ENCODE measurements around the gene CDH13. TPM values are rescaled to one million over a fixed set of nuclear protein-coding genes. Genes with fewer than 3 reads are reported as not detected.

CDH13 gene
- total and polyA plus RNA-seq, 7 donors, result 6.1 to 30.7 (median 22.8) TPM

GRCh38 chr16:83356986-83357385 is 730.2 kb downstream of the CDH13 start:
- TF ChIP-seq, protein P1, sequence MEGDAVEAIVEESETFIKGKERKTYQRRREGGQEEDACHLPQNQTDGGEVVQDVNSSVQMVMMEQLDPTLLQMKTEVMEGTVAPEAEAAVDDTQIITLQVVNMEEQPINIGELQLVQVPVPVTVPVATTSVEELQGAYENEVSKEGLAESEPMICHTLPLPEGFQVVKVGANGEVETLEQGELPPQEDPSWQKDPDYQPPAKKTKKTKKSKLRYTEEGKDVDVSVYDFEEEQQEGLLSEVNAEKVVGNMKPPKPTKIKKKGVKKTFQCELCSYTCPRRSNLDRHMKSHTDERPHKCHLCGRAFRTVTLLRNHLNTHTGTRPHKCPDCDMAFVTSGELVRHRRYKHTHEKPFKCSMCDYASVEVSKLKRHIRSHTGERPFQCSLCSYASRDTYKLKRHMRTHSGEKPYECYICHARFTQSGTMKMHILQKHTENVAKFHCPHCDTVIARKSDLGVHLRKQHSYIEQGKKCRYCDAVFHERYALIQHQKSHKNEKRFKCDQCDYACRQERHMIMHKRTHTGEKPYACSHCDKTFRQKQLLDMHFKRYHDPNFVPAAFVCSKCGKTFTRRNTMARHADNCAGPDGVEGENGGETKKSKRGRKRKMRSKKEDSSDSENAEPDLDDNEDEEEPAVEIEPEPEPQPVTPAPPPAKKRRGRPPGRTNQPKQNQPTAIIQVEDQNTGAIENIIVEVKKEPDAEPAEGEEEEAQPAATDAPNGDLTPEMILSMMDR (IDR thresholded peaks at IDR 0.05), result no peak
- Histone ChIP-seq H3K9me3 (no peaks in the 10 kb centered on the region), H3K4me3 (no peak overlapping the region), H3K36me3 (ENCODE audit: insufficient read depth in 1 of 2, low read depth in 1 of 2) (no peaks in the 10 kb centered on the region), H3K27ac (no peak overlapping the region), H3K4me1 (peaks cover 14% of the 10 kb centered on the region), H3K27me3 (ENCODE audit: insufficient read depth in 3 of 3, low read length in 2 of 3) (no peaks in the 10 kb centered on the region)
- WGBS, 3 donors, result 87 to 92% (median 89%) methylated on average over 4 of the region's 4 CpGs
- intact Hi-C loops (cut with DNase I), result loop anchor here in 1 of 2 donors (10.0 kb wide), 1 partner anchor 732 kb away; the partner anchor contains the start of gene CDH13
- DNase-seq, result no peak
- ATAC-seq, result no peak

GRCh38 chr16:83363521-83363920 is 736.8 kb downstream of the CDH13 start:
- WGBS, 3 donors, result 55 to 77% (median 65%) methylated on average over 4 of the region's 4 CpGs
- Histone ChIP-seq H3K36me3 (ENCODE audit: insufficient read depth in 1 of 2, low read depth in 1 of 2) (no peaks in the 10 kb centered on the region), H3K27me3 (ENCODE audit: insufficient read depth in 3 of 3, low read length in 2 of 3) (no peaks in the 10 kb centered on the region), H3K4me1 (no peaks in the 10 kb centered on the region), H3K4me3 (no peak overlapping the region), H3K27ac (no peak overlapping the region), H3K9me3 (no peaks in the 10 kb centered on the region)
- ATAC-seq (no peak), DNase-seq (no peak)
- TF ChIP-seq, protein P1 (IDR thresholded peaks at IDR 0.05), result no peak
- intact Hi-C loops (cut with DNase I), result no loop called here

- Histone ChIP-seq H3K27ac (no peak overlapping the region), H3K36me3 (ENCODE audit: insufficient read depth in 1 of 2, low read depth in 1 of 2) (no peaks in the 10 kb centered on the region), H3K9me3 (no peaks in the 10 kb centered on the region), H3K4me1 (no peaks in the 10 kb centered on the region), H3K27me3 (ENCODE audit: insufficient read depth in 3 of 3, low read length in 2 of 3) (no peaks in the 10 kb centered on the region), H3K4me3 (no peak overlapping the region)
- intact Hi-C loops (cut with DNase I), result no loop called here
- TF ChIP-seq, protein P1 (IDR thresholded peaks at IDR 0.05), result no peak
- DNase-seq (no peak), ATAC-seq (no peak)
- 74 to 83% (median 76%) methylated on average over 3 of the region's 3 CpGs for WGBS, 3 donors
These were observed 738.4 kb downstream of the CDH13 start for GRCh38 chr16:83365166-83365565.

DNA sequence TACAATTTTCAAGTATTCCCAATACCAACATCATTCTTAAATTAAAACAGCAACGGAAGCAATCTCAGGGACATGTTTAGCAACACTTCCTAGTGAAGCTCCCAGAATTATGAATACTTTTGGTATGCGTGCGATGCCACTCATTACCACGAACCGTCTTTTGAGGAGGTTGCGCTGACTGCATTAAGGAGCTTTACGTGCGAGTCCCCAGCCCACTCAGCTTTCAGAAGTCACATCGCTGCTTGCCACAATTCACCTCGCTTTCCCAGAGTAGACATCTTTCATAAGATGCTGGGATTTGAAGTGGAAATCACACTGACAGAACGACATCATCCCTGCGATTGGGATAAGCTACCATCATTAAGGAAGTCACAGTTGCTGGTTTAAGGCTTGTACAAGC is 739.5 kb downstream of the CDH13 start:
- intact Hi-C loops (cut with DNase I), result no loop called here
- no peaks in the 10 kb centered on the region for H3K4me1 ChIP-seq
- ATAC-seq (no peak), DNase-seq (no peak)
- H3K36me3 ChIP-seq (ENCODE audit: insufficient read depth in 1 of 2, low read depth in 1 of 2), result no peaks in the 10 kb centered on the region
- TF ChIP-seq, protein P1 (IDR thresholded peaks at IDR 0.05), result no peak
- no peaks in the 10 kb centered on the region for H3K9me3 ChIP-seq
- H3K27me3 ChIP-seq (ENCODE audit: insufficient read depth in 3 of 3, low read length in 2 of 3), result no peaks in the 10 kb centered on the region
- WGBS, 3 donors, result 93 to 95% (median 94%) methylated on average over 12 of the region's 12 CpGs
- no peak overlapping the region for H3K27ac ChIP-seq
- H3K4me3 ChIP-seq, result no peak overlapping the region

GRCh38 chr16:83374979-83375378 is 748.2 kb downstream of the CDH13 start:
- ATAC-seq (no peak), DNase-seq (no peak)
- Histone ChIP-seq H3K27ac (no peak overlapping the region), H3K27me3 (ENCODE audit: insufficient read depth in 3 of 3, low read length in 2 of 3) (no peaks in the 10 kb centered on the region), H3K4me3 (no peak overlapping the region), H3K4me1 (no peaks in the 10 kb centered on the region), H3K36me3 (ENCODE audit: insufficient read depth in 1 of 2, low read depth in 1 of 2) (no peaks in the 10 kb centered on the region), H3K9me3 (no peaks in the 10 kb centered on the region)
- TF ChIP-seq, protein P1 (IDR thresholded peaks at IDR 0.05), result no peak
- intact Hi-C loops (cut with DNase I), result no loop called here
- WGBS, 3 donors, result 73 to 88% (median 76%) methylated on average over 3 of the region's 3 CpGs

Data from psoas muscle (tissue), 8 donors.